WERI-Rb-1 (cell line): ENCODE measurements around the gene ITPRID1.

ENCODE experiments used
- DNase-seq: peaks from one replicate; pipeline ENCODE4 v3.0.0-alpha.2; 2020
- H3K27ac ChIP-seq: fragments of 250-450 bp; sonication (Bioruptor Pico); 2 replicates; pipeline ENCODE4 v1.5.1; 2020; ENCODE audit warnings: mild to moderate bottlenecking, moderate library complexity
- H3K27me3 ChIP-seq: fragments of 250-450 bp; sonication (Bioruptor Pico); 2 replicates; pipeline ENCODE4 v1.5.1; 2021; ENCODE audit warnings: mild to moderate bottlenecking, low read depth, moderate library complexity; ENCODE audit not compliant: insufficient read depth, severe bottlenecking
- H3K36me3 ChIP-seq: fragments of 250-450 bp; sonication (Bioruptor Pico); 2 replicates; pipeline ENCODE4 v1.5.1; 2020; ENCODE audit warnings: mild to moderate bottlenecking, moderate library complexity
- H3K4me3 ChIP-seq: 2 replicates; pipeline ENCODE4 v1.5.1; 2011; ENCODE audit warnings: low read depth, mild to moderate bottlenecking, control low read depth, low read length
- H3K9me3 ChIP-seq: fragments of 250-450 bp; sonication (Bioruptor Pico); 2 replicates; pipeline ENCODE4 v1.5.1; 2021; ENCODE audit warnings: mild to moderate bottlenecking, moderate library complexity; ENCODE audit not compliant: severe bottlenecking
- TF ChIP-seq, protein P1 (sequence below): IDR thresholded peaks from 2 replicates; pipeline ENCODE4 v1.5.1; 2011; ENCODE audit warnings: low read depth, mild to moderate bottlenecking, control low read depth, inconsistent platforms, low read length

Gene ITPRID1

GRCh38 chr7:31476073-31476745, 37.7 kb upstream of the ITPRID1 start:
- no peak for DNase-seq
- Histone ChIP-seq H3K9me3 (no peaks in the 10 kb centered on the region), H3K36me3 (no peaks in the 10 kb centered on the region), H3K4me3 (no peak overlapping the region), H3K27ac (no peak overlapping the region), H3K27me3 (no peaks in the 10 kb centered on the region)
- TF ChIP-seq, protein P1, sequence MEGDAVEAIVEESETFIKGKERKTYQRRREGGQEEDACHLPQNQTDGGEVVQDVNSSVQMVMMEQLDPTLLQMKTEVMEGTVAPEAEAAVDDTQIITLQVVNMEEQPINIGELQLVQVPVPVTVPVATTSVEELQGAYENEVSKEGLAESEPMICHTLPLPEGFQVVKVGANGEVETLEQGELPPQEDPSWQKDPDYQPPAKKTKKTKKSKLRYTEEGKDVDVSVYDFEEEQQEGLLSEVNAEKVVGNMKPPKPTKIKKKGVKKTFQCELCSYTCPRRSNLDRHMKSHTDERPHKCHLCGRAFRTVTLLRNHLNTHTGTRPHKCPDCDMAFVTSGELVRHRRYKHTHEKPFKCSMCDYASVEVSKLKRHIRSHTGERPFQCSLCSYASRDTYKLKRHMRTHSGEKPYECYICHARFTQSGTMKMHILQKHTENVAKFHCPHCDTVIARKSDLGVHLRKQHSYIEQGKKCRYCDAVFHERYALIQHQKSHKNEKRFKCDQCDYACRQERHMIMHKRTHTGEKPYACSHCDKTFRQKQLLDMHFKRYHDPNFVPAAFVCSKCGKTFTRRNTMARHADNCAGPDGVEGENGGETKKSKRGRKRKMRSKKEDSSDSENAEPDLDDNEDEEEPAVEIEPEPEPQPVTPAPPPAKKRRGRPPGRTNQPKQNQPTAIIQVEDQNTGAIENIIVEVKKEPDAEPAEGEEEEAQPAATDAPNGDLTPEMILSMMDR, result peak; percentile 10; the same call in 1 of the 2 replicates

GRCh38 chr7:31476941-31477677, 36.8 kb upstream of the ITPRID1 start:
- Histone ChIP-seq H3K9me3 (no peaks in the 10 kb centered on the region), H3K27ac (no peak overlapping the region), H3K36me3 (no peaks in the 10 kb centered on the region), H3K27me3 (no peaks in the 10 kb centered on the region), H3K4me3 (no peak overlapping the region)
- DNase-seq, result no peak
- TF ChIP-seq, protein P1, result no peak

DNA sequence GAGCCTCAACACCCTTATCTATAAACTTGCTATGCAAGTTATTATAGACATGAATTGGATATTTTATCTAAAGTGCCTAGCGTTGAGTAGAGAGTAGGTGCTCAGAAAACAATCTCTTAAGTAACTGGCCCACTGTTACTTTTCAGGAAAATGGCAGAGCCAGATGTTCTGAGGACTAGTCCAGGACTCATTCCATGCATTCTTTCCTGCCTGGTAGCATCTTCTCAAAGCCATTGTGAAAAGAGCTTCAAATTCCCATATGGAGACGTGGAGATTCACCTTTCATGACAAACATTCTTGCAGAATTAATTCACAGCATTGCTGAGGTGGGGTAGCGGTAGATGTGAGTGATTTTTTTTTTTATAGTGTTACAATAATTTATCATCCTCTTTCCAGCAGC, 35.9 kb upstream of the ITPRID1 start:
- H3K27me3 ChIP-seq, result no peaks in the 10 kb centered on the region

GRCh38 chr7:31478721-31479120, 35.2 kb upstream of the ITPRID1 start:
- H3K36me3 ChIP-seq, result no peaks in the 10 kb centered on the region
- TF ChIP-seq, protein P1, result no peak
- H3K9me3 ChIP-seq, result no peaks in the 10 kb centered on the region
- no peaks in the 10 kb centered on the region for H3K27me3 ChIP-seq
- H3K27ac ChIP-seq, result no peak overlapping the region
- H3K4me3 ChIP-seq, result no peak overlapping the region
- DNase-seq, result no peak

More for the DNA sequence above, 35.9 kb upstream of the ITPRID1 start:
- TF ChIP-seq, protein P1, result no peak
- H3K4me3 ChIP-seq, result no peak overlapping the region
- H3K27ac ChIP-seq, result no peak overlapping the region
- no peaks in the 10 kb centered on the region for H3K9me3 ChIP-seq
- no peak for DNase-seq
- H3K36me3 ChIP-seq, result no peaks in the 10 kb centered on the region

- Histone ChIP-seq H3K9me3 (no peaks in the 10 kb centered on the region), H3K27me3 (no peaks in the 10 kb centered on the region), H3K4me3 (no peak overlapping the region), H3K27ac (no peak overlapping the region), H3K36me3 (no peaks in the 10 kb centered on the region)
- TF ChIP-seq, protein P1, result no peak
- DNase-seq, result no peak
These were observed 26.8 kb upstream of the ITPRID1 start for GRCh38 chr7:31487071-31487470.
